GM21367 (cell line): ENCODE measurements around the gene CAMSAP1.

ENCODE experiments used
- ATAC-seq: cut with Tn5 transposase; IDR thresholded peaks from one replicate; pipeline ENCODE4 v1.9.1; 2021; ENCODE audit not compliant: unreplicated experiment

CAMSAP1 gene

DNA sequence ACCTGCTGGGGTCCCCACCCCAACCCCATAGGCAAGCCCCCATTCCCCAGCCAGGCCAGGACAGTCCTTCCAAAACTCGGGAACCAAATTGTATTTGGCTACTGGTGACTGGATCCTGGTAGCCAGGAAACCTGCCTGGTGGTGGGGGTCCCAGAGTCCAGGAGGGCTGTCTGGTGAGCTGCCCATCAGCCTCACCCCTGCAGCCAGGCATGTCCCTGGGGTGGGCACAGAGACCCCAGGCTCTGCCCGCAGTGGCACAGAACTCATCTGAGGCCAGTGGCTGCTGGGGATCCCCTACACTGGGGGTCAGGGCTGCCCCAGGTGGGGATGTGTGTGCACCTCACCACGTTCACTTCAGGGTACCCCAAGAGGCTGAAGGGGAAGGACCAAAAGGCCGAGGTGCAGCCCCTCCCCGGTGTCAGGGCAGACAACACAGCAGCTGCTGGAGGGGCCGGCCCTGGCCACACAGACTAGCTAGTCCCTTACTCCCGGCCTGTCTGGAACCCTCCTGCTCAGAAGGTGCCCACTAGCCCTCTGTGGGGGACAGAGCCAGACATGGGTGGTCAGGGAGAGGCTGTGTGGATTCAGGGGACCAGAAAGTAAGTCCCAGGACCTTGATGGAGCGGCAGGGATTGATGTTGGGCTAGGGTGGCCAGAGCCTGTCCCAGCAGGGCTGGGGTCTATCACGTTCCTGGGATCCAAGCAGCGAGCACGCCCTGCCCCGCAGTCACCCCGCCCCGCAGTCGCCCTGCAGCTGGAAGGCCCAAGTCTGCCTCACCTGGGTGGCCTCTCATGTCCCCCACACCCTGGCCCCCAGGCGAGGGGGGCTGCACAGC is 113.9 kb downstream of the CAMSAP1 start:
- ATAC-seq = no peak

DNA sequence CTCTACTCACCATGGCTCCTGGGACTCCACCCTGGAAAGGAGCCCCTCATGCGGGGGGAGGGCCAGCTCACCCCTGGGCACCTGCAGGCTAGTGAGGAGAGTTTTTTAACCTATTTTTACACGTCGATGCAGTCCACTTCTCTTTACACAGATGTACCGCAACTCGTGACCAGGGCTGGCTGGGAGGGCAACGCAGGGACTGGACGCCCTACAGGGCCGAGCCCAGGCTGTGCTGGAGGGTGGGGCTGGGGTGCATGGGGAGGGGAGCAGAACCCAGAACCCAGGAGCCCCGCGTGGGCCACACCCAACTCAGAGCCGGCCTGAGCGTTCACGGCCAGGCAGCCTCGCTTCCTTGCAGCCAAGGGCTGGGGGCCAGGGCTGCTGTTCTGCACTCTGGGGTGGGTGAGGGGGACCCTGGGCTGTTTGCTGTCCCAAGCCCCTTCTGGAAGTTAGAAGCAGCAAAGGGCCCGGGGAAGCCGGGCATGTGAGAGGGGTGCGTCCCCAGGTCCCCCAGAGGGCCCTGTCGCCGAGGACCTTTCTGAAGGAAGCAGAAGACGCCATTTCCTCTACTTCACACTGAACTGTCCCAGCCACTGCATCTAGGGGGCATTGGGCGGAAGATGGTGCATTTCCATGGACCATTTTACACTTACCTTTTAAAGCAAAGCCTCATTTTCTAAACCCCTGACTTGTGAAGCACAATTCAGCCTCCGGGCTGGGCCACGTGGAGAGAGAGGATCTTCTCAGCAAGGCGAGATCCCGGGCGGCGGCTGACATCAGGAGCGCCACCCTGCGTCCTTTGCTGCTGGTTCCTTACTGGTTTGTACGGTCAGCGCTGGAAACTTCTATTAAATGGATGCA is 114.8 kb downstream of the CAMSAP1 start:
- no peak for ATAC-seq

DNA sequence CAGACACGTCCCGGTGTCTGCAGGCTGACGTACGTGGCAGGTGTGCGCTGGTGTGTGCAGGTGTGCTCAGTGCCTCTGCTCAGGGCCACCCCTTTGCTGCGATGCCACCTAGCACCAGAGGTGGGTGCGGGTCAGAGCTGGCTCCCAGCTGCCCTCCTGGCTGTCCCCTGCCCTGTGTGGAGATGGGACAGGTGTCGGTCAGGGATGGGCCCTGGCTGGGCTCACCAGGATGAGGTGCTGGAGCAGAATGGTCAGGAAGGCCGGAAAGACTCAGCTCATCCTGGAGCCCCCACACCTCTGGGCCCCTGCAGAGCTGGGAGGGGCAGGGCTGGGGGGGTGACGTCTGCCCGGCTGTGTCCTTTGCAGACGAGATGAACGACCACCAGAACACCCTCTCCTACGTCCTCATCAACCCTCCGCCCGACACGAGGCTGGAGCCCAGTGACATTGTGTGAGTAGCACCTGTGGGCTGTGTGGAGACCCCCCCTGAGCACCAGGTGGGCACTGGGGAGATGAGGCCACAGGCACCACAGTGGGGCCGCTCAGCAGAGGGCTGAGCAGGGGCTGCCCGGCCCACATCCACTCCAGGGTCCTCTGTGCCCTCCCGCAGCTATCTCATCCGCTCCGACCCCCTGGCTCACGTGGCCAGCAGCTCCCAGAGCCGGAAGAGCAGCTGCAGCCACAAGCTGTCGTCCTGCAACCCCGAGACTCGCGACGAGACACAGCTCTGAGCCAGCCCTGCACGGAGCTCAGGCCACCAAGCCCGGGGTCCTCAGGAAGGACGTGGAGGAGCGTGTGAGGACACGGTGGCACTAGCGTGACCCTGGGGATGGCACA is 115.7 kb downstream of the CAMSAP1 start:
- no peak for ATAC-seq

DNA sequence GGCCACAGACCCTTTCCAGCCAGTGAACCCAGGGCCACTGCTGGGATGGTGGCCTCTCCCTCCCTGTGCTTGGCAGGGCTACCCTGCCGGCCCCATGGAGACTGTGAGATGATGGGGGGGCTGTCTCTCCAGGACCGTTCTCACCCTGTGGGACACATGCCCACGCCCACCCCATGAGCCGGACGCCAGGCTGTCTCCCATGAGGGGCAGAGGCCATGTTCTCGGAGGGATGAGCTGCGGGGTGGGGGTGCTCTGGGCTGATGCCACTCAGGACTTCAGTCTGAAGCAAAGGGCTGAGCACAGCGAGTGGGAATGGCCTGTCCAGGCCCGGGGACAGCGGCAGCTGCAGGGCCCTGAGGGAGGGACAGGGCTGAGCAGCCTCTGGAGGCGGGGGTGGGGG is 116.5 kb downstream of the CAMSAP1 start:
- ATAC-seq = no peak

DNA sequence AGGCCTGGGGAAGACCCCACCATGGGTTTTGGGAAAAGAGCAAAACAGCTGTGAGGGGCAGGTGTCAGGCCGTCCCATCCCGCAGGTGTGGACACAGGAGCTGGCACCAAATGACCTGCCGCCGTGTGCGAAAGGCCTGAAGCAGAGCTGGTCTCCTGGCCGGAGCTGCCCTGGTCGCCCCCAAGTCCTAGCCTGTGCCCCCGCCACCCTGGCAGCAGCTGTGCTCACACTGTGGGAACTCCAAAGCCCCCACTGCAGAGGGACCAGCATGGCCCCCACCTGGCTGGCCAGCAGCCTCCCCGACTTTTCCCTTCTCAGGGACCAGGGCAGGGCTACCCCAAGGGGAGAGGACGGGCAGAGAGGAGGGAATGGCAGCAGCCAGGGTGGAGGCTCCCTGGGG is 117.0 kb downstream of the CAMSAP1 start:
- ATAC-seq = no peak

DNA sequence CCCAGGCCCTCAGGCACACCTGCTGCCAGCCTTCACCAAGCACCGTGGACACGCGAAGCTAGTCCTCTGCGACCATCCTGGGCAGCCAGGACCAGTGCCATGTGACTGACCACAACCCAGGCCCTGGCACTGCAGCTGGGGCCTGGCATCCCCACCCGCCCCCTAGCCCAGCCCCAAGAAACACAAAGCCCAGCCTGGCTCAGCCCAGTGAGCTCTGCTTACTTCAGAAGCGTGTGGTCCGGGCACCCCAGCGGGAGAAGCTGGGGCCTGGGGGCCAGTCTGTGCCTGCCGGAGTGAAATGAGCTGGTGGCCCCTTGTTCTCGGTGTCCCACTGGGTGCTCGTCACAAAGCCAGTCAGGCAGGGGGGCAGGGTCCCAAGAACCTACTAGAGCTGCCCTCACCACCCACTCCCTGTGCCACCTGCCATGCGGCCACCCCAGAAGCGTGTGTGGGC is 117.5 kb downstream of the CAMSAP1 start:
- ATAC-seq = no peak

DNA sequence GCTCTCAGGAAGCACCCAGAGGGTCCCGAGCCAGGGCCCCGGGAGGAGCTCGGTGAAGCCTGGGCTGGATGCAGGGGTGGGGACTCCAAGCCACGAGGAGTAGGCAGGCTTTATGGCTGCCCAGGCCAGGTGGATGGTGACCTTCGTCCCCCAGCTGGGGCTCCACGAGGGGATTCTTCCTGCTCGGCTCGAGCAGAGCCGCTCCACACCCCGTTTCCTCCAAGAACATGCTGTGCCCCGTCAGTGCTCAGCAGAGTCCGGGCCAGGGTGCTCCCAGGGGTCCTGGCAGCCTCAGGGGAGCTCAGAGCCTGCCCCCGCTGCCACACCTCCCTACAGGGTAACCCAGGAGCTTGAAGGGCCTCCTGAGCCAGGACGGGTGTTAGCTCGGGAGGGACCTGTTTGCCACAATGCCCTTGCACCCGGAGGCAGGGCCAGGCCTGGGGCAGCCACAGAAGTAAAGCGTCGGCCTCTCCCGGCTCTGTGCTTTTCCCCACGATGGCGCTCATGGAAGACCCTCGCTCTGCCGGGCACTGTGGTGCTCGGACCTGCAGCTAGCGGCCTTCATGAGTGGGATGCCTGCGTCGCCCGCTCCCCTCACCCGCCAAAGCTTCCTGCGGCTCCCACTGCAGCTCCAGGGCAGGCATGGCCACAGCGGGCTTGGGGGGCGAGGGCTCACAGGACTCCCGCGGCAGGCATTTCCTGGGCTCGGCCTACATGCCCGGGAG is 118.6 kb downstream of the CAMSAP1 start:
- ATAC-seq = no peak

DNA sequence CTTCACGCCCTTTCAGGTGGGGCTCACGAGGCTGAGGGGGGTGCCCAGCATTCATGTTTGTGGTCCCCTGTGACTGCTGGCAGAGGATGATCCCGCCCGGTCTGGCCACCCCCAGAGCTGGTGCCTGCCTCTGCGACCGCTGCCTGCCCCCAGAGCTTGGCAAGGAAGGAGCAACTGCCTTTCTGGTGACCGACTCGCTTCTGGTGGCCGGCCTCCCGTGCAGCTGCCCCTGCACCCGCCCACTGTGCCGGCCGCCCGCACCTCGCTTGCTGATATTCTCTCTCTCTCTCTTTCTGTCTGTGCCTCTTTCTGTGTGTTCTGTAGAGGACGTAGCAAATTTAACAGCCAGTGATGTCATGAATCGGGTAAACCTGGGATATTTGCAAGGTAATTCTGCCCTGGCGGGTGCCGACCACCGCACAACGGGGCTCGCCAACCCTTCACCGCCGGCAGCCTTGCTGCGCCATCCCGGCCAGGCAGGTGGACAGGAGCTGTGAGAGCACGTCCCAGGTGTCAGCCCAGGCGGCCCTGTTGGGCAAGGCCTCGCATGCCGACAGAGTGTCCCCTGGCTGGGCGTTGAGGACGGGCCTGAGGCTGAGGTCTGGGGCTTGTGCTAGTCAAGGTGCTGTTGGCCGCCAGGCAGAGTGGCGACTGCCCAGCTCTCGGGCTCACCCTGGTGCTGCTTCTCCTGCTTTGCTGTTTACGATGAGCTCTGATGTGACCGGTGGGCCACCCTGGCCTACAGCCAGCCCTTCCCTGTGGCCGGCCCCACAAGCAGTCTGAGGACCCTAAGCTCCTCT is 119.4 kb downstream of the CAMSAP1 start:
- ATAC-seq = no peak

DNA sequence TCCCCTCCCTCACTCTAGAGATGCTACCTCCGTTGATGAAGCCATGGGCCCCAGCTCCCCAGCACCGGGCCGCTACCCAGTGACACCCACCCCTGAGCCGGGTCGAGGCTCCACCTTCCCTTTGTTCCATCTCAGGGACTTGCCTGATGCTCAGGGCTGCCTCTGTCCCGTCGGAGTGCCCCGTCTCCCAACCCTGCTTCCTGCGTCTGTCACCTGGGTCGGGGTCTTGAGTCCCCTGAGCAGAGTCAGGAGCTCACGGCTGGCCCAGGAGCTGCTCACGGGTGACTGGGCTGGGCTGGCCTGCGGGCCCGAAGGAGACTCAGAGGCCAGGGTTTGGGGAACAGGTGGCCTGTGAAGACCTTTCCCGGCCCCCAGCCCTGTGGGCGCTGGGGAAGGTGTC is 120.0 kb downstream of the CAMSAP1 start:
- no peak for ATAC-seq

DNA sequence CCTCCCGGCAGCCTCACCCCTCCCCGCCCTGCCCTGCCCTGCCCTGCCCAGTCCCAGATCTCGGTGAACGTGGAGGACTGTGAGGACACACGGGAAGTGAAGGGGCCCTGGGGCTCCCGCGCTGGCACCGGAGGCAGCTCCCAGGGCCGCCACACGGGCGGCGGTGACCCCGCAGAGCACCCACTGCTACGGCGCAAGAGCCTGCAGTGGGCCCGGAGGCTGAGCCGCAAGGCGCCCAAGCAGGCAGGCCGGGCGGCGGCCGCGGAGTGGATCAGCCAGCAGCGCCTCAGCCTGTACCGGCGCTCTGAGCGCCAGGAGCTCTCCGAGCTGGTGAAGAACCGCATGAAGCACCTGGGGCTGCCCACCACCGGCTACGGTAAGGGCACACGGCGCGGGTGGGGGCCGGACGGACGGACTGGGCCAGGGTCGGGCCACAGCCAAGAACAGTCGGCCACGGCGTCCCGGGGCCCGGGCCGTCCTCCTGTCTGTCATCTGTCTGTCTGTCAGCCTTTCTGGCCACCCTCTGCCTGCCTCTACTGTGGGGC is 121.1 kb downstream of the CAMSAP1 start:
- no peak for ATAC-seq

DNA sequence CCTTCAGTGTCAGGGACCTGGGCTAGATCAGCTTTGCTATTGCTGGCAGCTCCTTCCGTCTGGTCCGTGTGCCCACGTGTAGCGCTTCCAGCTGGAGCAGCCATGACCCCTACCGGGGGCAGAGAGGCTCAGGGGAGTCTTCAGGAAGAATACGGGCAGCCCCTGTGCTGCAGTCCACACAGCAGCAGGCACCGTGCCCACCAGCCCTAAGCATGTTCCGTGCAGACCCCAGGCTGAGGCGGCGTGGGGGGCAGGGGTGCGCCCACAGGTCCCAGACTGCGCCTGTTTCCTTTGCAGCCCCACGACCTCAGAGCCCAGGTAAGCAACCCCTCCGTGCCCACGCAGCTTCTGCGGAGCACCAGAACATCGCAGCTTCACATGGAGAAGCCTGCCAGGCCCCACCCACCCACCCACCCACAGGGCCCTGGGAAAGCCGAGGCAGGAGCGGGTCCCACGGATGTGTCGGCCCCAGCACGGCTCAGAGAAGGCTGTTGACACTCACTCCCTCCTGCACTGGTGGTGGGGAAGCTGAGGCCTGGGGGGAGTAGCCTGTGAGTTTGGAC is 122.3 kb downstream of the CAMSAP1 start:
- ATAC-seq = no peak

DNA sequence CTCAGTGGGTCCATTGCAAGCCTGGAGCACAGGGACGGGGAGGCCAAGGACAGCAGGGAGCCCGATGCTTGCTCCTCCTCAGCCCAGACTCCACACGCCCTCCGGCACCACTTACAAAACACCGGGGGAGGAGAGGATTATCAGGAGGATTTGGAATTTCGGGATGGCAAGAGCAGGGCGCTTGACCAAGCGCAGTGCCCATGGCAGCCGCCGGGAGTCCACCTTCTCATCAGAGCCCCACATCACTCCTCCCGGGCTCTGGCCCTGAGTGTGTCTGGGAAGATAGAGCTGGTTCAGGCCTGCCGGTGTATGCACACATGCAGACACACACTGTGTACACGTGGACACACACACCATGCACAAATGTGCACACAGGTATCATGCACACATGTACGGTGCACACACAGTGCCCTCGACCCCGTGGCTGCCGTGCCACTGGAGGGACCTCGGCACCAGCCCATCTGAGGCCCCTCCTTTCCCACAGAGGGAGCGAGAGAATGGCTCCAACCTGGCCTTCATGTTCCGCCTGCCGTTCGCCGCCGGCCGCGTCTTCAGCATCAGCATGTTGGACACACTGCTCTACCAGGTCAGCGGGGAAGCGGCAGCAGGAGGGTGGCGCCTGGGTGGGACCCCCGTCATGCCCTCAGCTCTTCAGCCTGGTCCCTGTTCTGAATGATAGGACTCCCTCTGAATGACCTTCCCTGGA is 123.7 kb downstream of the CAMSAP1 start:
- no peak for ATAC-seq

DNA sequence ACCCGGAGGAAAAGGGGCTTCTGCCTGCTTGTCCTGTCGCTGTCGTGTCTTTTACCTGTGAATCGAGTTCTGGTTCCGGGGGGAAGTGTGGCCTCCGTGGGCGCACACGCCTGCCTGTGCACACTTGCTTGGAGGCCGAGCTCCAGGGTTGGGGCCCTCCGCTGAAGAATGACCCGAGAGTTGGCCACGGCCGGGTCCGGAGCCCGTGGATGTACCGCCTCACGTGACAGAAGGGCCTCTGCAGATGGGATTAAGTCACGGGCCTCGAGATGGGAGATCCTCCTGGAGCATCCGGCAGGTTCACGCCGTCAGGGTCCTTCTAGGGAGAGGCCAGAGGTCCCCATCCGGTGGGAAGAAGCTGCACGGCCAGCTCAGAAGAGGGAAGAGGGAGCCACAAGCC is 124.4 kb downstream of the CAMSAP1 start:
- ATAC-seq = no peak

DNA sequence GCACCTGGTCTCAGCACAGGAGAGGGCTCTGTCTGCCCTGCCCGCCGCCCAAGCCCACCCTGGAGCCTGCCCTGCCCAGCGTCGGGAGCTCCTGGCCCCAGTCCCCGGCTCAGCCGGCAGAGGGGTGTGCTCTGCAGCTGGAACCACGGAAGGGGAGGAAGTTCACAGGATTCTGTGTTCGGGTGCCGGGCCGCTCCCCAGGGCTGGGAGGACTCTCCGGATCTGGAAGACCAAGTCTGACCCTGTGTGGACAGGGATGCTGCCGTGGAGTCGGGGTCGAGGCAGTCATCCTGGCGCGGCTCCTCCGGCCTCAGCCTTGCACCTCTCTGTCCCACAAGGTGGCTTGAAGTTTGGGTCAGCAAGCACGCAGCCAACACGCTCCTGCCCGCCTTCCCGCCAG is 126.7 kb downstream of the CAMSAP1 start:
- no peak for ATAC-seq

DNA sequence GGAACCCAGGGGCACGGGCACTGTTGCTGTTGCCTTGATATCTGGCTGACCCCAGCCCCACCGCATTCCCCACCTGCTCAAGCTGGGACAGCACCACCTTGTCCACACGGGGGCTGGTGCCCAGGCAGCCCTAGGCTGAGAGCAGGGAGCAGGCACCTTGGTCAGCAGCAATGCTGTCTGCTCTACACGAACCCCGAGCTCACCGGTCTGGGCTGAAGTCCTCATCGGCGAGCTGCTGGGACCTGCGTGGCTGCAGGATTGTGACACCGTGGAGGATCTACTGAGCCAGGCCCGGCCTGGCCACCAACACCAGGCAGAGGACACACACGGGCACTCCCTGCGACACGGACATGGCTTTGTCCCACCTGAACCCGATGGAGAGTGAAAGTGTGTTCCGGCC is 127.3 kb downstream of the CAMSAP1 start:
- no peak for ATAC-seq

DNA sequence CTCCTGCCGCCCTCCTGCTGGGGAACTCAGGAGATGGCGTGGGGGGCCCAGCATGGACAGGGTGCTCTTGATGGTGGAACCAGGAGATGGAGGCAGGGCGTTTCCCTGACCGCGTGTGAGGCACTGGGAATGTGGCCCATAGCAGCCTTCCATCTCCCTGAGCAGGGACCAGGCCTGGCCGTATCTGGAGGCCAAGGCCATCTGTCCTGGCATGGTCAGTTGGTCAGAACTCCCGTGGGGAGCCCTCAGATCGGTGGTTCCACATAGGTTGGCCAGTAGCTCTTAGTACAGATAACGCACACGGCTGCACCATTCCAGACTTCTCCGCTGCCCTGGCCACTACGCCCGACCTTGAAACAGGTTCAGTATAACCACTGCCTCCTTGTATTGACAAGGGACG is 127.8 kb downstream of the CAMSAP1 start:
- no peak for ATAC-seq

DNA sequence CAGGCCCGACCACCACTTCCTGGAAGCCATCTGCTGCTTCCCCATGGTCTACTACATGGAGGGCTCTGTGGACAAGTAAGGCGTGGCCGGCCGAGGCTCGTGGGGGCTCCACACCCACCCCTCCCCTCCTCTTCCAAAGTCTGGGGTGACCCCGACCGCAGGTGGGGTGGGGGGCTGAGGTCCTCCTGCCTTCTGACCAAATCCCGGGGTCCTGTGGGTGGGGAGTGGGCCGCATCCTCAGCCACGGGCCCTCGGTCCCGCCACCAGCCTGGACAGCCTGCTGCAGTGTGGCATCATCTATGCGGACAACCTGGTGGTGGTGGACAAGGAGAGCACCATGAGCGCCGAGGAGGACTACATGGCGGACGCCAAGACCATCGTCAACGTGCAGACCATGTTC is 128.9 kb downstream of the CAMSAP1 start:
- no peak for ATAC-seq

DNA sequence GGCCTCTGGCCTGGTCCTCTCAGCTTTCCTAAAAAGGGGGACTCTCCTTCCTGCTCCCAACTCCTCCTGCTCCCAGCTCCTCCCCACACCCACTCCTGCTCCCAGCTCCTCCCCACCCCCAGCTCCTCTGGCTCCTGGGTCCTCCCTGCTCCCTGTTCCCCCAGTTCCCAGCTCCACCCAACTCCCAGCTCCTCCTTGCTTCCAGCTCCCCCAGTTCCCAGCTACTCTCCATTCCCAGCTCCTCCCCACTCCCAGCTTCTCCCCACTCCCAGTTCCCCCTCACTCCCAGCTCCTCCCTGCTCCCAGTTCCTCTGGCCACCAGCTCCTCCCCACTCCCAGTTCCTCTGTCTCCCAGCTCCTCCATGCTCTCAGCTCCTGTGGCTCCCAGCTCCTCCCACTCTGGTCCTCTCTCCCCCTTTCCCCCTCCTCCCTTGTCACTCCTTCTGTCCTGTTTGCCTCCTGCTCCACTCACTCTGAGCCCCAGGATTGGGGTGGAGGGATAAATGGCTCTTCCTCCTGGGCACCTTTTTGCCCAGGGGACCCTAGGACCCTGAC is 129.6 kb downstream of the CAMSAP1 start:
- ATAC-seq = no peak
